ENCODE measurements around the gene WDR13.
A peak's percentile ranks its signal among the peaks of the same experiment; 100 is the strongest.
"Not testable (repeated sequence)": the region's sequence is repeated elsewhere in the genome, so short reads cannot be mapped to it uniquely, and the experiment has no call there.

WDR13 gene

DNA sequence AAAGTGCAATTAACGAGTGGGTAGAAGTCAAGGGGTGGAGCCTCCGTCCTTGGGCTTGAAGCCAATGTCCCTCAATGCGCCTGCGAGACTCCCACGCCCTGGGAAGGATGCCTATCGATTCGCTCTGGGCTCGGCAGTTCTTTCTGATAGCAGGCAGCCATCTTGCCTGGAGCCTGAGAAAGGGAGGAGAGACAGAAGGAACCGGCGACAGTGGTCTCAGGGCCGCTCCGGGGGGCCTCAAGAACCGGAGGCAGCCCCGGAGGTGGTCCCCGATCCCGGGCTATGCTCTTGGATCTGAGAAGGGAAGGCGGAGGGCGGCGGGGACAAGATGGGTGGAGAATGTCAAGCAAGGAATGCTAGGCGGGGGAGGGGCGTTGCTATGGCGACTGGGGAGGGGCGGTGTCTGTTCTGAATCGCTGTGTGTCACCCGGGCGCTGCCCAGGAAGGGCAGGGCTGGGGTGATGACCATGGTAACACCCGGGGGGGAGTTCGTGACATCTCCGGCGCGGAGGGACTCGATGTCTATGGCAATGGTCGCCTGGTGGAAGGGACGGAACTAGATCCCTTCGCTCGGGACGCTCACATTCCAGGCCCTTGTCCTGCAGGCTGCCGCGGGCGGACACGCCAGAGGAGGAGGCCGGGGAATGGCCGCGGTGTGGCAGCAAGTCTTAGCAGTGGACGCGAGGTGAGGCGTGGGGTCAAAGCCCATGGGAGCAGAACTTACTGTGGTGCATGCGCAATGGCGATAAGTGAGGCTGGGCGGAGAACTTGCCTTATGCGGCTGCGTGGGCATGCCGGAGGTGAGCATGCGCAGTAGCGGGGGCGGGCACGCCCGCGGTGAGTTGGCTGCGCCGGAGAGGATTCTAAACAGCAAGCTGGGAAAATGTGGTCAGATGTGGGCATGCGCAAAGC lies at the start of gene WDR13:
Gene WDR13 (plus strand): TSS at position 140 of the 912 bp plus-strand sequence. CDS start 505 bp downstream, at position 645.
- DNase-seq, result peak; percentile 90

DNA sequence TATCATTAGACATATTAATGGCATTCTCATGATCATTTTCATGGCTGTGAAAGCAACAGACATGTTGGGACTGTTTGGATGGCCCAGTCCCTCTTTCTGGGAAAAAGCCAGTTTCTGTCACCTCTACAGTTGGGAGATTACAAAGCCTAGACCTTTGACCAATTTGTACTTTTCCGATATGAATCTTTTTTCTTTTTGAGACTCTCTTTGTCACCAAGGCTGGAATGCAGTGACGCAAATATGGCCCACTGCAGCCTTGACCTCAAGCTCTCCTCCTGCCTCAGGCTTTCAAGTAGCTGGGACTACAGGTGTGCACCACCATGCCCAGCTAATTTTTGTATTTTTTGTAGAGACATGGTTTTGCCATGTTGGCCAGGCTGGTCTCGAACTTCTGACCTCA lies 48.4 kb upstream of the WDR13 start:
- no peak for DNase-seq

DNA sequence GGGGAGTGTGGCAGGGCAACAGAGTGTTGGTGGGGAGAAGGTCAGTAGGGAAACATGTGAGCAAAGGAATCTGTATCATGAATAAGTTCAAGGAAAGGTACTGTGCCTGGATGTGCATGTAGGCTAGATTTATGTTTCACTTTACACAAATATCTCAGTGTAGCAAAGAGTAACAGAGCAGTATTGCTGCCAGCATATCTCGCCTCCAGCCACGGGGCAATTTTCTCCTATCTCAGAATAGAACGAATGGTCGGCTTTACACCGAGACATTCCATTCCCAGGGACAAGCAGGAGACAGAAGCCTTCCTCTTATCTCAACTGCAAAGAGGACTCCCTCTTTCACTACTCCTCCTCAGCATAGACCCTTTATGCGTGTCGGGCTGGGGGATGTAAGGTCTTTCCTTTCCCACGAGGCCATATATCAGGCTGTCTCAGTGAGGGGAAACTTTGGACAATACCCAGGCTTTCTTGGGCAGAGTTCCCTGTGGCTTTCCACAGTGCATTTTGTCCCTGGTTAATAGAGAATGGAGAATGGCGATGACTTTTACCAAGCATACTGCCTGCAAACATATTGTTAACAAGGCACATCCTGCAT lies 41.5 kb upstream of the WDR13 start:
- DNase-seq, result not testable (repeated sequence)

DNA sequence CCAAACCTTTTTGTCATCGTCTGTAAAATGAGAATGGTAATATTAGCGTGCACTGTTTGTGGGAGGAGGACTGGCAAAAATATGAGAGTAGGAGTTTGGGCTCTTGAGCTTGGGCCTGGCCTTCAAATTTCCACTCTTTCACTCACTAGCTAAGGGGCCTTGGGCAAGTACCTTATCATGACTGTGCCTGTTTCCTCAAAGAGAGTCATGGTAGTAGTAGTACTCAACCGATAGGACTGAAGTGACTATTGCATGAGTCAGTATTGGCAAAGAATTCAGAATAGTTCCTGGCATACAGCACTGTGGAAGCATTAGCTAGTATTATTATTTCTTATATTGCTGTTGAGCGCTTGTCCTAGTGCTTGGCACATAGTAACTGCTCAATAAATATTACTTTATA lies 39.0 kb upstream of the WDR13 start:
- peak; percentile 51 for DNase-seq

DNA sequence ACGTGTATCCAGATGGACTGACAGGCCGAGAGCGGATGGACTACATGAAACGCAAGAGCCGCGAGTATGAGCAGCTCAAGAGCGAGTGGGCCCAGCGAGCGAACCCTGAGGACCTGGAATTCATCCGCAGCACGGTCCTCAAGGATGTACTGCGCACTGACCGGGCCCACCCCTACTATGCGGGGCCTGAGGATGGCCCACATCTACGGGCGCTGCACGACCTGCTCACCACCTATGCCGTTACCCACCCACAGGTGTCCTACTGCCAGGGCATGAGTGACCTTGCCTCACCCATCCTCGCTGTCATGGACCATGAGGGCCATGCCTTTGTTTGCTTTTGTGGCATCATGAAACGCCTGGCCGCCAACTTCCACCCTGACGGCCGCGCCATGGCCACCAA lies 37.7 kb upstream of the WDR13 start:
- DNase-seq, result no peak

DNA sequence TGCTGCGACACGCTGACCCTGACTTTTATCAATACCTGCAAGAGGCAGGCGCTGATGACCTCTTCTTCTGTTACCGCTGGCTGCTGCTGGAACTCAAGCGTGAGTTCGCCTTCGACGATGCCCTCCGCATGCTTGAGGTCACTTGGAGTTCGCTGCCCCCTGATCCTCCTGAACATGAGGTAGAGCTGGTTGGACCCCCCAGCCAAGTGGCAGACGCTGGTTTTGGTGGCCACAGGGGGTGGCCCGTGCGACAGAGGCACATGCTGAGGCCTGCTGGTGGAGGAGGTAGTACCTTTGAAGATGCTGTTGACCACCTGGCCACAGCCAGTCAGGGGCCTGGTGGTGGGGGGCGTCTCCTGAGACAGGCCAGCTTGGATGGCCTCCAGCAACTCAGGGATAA lies 37.2 kb upstream of the WDR13 start:
- DNase-seq, result no peak

DNA sequence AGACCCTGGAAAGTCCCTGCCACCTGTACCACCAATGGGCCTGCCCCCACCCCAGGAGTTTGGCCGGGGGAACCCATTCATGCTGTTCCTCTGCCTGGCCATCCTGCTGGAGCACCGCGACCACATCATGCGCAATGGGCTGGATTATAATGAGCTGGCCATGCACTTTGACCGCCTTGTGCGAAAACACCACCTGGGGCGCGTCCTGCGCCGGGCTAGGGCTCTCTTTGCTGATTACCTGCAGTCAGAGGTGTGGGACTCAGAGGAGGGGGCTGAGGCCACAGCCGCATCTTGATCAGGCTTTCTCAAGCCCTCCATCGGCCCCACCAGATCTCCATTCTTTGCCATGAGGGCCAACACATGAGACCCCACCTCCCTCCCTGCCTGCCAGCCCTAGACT lies 36.6 kb upstream of the WDR13 start:
- DNase-seq, result no peak

DNA sequence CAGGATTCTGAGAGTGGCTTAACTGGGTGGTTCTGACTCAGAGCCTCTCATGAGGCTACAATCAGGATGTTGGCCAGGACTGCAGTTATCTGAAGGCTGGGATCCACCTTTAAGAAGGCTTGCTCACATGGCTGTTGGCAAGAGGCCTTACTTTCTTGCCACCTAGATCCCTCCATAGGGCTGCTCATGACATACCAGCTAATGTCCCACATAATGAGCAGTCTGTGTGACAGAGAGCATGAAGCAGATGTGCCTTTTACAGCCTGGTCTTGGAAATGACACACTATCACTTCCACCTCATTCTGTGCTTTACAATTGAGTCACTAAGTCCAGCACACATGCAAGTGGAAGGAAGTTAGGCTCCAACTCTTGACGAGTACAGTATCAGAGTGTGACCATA lies 27.3 kb upstream of the WDR13 start:
- peak; percentile 60 for DNase-seq

DNA sequence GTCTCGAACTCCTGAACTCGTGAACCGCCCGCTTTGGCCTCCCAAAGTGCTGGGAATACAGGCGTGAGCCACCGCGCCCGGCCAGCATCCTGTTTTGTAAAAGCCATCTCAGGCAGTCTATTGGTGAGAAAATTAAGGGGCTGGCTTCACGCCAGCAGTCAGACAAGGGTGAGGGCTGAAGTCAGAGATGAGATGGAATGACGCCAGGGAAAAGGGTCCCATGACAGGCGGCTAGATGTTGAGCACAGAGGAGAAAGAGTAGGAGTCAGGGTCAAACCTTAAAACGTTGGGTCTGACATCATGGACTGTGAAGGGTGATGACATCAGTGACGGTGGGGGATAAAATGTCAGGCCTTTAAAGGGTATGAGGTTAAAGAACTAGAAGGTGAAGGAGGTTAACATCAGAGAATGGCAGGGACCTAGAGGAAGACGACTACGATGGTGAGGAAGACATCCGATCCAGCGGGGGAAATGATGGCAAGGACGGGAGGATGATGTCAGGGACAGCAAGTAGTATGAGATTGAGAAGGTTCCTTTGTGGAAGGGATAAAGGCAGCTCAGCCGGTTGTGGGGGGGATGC lies 23.5 kb upstream of the WDR13 start:
- peak; percentile 72 for DNase-seq

DNA sequence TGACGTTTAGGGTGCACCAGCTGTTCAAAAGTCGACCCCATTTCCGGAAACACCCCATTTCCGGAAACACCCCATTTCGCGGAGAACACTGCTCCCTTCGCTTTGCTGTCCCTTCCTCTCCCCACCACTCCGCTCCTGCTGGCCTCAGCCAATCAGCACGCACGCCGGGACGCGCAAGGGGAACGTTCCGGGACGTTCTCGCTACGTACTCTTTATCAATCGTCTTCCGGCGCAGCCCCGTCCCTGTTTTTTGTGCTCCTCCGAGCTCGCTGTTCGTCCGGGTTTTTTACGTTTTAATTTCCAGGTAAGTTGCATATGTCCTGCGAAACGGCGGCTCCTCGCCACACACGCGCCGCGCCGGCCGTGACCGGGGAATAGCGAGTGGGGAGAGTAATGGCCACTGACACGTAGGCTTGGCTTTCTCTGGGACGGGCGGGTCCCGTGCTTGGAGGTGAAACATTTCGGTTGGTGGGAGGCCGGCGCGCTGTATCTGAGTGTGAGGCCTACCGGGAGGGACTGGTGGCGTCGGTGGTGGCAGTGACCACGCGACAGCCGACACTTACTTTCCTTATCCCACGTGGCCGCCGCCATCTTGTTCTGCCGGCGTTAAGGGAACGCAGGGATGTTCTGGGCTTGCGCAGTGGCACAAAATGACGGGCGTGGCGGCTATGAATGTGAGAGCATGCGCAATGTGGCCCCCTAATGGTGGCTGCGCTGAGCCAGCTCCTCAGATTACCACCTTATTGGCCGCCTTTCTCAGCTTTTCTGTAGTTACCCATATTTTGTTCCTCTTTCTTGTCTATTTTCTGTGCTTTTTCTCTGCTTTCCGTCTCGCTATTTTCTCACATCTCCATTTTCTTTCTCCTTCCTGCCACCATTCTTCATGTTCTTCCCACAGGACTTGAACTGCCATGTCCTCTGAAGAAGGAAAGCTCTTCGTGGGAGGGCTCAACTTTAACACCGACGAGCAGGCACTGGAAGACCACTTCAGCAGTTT lies 22.7 kb upstream of the WDR13 start, which contains the start of gene RBM3:
Gene RBM3 (plus strand): TSS at position 215 of the 997 bp plus-strand sequence. CDS start 697 bp downstream, at position 912.
- DNase-seq, result peak; percentile 94

DNA sequence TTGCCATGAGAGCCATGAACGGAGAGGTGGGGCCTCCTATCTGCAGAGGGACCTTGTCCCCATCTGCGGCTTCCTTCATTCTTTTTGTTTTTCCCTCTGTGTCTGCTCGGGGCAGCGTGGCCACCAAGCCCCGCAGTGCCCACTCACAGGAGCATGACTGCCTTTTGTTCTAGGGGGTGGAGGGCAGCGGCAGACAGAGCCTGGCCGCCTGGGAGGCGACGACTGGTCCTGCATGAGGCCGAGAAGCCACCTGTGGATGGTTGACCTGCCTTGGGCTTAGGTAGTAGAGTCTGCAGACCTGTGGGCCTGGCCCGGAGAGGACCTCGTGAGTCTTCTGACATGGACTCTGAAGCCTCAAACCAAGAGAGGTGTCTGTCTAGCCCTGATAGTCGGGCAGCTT lies 21.6 kb upstream of the WDR13 start:
- DNase-seq, result no peak

DNA sequence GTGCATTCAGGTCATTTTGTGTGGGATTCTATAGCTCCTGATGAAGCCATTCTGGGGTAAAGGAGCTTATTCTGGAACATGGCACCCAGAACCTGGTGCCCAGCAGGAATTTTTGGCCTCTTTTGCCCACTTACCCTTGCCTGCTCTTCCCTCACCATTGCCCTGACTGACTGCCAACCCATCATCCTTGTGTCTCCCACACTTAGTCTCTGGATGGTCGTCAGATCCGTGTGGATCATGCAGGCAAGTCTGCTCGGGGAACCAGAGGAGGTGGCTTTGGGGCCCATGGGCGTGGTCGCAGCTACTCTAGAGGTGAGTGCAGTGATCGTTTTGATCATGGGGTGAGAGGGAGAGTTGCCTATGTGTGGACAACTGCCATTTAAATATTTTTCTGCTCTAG lies 21.2 kb upstream of the WDR13 start:
- no peak for DNase-seq

DNA sequence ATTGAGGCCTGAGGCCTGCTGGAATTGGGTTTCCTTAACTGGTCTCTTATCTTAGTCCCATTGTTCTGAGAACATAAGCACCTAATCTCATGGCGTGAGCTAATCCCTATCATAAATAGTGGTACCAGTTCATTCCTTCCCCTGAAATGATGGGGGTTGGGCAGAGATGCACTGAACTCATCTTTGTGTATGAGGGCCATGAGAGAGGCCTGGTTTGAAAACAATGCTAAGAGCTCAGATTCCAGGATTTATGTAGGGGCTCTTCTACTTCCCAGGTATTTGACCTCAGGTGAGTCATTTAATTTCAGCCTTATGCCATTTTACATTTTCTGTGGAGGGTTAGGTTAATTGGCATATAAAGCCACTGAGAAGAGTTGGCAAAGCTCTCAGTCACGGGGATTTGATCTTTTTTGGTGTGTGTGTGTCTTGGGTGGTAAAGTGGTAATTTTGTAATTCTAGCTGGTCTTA lies 18.6 kb upstream of the WDR13 start:
- DNase-seq, result no peak

DNA sequence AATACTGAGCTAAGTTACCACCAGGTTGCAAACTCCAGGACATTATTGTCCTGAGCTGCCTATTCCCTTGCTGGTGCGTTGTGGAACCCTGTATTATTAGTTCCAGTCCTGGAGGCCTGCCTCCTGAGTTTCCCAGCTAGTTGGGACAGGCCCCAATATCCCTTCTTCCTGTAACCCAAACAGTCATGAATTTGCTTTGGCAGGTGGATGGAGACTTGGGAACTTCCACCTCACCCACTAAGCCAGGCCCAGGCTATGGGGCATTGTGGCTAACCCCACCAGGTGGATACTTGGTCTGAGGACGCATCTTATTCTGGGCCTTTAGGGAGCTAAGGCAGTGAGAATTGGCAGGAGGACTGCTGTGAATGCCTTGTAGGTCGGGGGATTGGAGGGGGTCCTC lies 18.0 kb upstream of the WDR13 start:
- no peak for DNase-seq

DNA sequence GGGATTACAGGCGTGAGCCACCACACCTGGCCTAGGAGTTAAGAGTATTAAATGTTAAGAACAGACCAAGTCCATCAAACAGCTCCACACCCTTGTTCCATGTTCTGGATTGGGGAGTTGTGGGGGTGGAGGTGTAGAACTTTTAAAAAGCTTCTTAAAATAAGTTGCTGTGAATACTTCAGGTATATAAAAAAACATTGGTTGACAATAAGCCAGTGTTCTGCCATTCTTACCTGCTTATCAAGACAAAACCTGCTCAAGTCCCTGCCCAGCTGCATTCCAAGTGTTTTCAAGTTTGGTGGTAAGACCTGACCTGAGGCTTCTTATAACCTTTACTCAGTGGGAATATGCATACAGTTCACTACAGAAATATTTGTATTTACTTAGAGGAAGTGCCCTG lies 16.6 kb upstream of the WDR13 start:
- DNase-seq, result no peak

DNA sequence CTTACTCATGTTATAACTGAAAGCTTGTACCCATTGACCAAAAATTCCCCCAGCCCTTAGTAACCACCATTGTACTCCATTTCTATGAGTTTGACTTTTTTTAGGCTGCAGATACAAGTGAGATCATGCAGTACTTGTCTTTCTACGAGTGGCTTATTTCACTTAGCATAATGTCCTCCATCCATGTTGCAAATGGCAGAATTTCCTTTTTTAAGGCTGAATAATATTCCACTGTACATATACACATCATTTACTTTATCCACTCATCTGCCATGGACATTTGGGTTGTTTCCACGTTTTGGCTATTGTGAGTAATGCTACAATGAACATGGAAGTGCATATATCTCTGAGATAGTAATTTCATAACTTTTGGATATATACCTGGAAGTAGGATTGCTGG lies 12.6 kb upstream of the WDR13 start:
- no peak for DNase-seq

DNA sequence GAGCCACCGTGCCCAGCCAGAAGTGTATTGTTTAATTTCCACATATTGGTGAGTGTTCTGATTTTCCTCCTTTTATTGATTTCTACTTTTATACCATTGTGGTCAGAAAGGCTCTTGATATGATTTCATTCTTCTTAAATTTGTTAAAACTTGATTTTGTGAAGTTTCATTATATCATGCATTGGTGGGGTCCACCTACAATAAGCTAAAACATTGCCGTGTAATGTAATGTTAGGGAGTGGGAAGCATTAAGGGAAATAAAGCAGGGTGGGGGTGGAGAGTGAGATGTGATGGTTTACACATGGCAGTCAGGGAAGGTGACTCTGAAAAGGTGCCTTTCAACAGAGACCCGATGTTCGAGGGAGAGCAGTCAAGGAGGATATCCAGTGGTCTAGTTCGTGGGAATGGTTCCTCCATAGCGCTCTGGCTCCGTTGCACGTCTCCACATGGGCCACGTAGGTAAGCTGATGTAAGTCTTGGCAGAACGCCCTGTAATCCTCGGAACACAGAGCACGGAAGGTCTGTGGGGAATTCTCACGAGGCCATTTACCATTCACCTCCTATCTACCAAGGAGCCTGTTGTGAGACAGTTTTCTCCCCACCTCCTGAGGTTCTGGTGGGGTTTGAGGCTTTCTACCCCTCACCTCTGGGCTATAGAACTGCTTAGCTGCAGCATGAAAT lies 7.7 kb upstream of the WDR13 start:
- DNase-seq, result no peak

DNA sequence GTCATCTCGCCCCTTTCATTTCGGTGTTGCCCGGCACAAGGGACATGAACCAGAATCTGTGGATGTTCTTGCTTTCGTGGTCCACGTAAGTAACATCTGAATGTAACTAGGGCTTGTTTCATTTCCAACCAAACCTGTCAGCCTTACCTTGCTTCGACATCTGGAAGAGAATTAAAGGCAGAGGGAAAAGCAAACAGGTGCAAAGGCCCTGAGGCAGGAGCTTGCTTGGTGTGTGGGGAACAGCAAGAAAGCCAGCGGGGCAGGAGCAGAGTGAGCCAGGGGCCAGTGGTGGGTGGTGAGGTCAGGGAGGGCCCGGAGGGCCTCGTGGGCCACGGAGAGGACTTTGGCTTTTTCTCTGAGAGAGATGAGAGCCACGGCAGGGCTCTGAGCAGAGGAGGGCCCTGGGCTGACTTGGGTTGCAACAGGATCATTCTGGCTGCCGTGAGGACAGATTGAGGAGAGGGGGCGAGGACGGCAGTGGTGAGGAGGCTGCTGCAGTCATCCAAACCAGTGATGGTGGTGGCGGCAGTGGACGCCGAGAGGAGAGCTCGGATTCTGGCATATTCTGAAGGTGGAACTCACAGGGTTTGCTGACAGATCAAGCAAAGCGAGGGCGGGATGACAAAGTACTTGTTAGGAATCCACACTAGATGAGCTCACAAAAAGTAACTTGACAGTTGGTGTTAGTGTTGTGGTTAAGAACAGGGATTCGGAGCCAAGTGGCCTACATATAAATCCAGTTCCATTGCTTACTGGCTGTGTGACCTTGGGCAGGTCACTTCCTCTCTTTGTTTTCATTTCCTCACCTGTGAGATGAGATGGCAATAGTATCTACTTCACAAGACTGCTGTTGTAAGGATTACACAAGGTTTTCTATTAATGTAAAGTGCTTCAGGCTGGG lies 6.8 kb upstream of the WDR13 start:
- no peak for DNase-seq

DNA sequence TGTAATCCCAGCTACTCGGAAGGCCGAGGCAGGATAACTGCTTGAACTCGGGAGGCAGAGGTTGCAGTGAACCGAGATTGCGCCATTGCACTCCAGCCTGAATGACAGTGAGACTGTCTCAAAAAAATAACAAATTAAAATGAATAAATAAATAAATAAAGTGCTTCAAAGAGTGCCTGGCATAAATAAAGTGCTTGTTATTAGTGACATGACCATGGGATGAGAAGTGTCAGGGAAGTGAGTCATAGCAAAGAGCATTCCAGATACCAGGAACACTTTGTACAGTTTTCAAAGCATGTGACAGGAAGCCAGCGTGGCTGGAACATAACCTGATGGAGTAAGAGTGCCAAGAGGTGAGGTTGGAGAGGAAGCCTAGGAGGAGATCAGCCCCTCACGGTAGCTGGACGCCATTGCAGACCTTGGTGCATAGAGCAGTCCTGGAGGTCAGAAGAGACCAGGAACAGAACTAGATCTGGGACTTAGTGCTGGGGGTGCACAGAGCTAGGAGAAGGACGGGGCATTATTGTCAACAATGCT lies 6.0 kb upstream of the WDR13 start:
- no peak for DNase-seq

DNA sequence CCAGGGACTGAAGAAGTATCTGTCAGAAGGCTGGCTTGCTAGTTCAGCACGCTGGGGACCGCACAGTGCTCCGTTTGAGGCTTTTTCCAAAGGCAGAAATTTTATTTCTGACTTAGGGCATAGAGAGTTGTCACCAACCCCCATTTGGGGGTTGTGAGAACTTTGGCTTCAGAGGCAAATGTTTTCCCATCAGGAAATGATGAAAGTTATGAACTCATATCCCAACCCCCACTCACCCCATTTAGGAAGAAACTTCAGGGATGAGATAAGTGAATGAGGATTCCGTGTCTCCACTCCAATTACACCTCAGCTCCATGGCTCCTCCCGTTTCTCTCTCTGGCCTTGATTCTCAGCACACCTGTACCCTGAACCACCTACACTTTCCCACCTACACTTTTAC lies 4.3 kb upstream of the WDR13 start:
- no peak for DNase-seq

DNA sequence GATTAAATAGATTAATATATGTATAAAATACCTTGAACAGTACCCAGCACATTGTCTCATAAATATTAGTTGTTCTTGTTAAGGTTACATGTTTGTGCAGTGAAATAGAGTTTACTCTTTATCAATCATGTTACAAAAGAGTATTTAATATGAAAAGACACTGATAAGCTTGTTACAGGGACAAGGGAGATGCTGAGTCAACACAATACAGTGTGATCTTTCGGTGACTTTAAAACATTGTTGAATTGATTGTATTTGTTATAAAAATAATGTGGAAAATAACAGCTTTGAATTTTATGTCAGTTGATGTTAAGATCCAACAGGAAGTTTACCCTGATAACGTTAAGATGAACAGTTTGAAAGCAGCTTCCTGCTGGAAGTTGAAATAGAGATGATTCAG lies 1.4 kb upstream of the WDR13 start:
- DNase-seq, result no peak
